Suprapubic skin (tissue), 4 donors: ENCODE data around the gene MYNN. TPM values are rescaled to one million over a fixed set of nuclear protein-coding genes. Genes with fewer than 3 reads are reported as not detected.

ENCODE experiments used
- DNase-seq, 2 donors: peaks; one replicate each; pipeline ENCODE4 v3.0.0-alpha.2; 2019; ENCODE audit warnings: low spot score in 2 of 2
- H3K27ac ChIP-seq: fragments of 200-600 bp; sonication (generic); one replicate; pipeline ENCODE4 v1.5.1; 2019
- H3K27me3 ChIP-seq: fragments of 200-600 bp; sonication (generic); one replicate; pipeline ENCODE4 v1.5.1; 2019
- H3K36me3 ChIP-seq: fragments of 200-600 bp; sonication (generic); one replicate; pipeline ENCODE4 v1.5.1; 2019
- H3K4me1 ChIP-seq: fragments of 200-600 bp; sonication (generic); one replicate; pipeline ENCODE4 v1.5.1; 2019
- H3K4me3 ChIP-seq: fragments of 200-600 bp; sonication (generic); one replicate; pipeline ENCODE4 v1.5.1; 2019; ENCODE audit warnings: mild to moderate bottlenecking
- H3K9me3 ChIP-seq: fragments of 200-600 bp; sonication (generic); one replicate; pipeline ENCODE4 v1.5.1; 2019
- EP300 ChIP-seq: sonication (generic); formaldehyde crosslinking; IDR thresholded peaks from one replicate; pipeline ENCODE4 v1.6.1; 2017; ENCODE audit warnings: antibody characterized with exemption
- POLR2A ChIP-seq, 2 donors: fragments of 450-650 bp; IDR thresholded peaks; one replicate each; pipeline ENCODE4 v1.6.1; 2017; ENCODE audit warnings: antibody characterized with exemption in 2 of 2, mild to moderate bottlenecking in 2 of 2, moderate library complexity in 2 of 2
- POLR2AphosphoS5 ChIP-seq, 3 donors: sonication (generic); formaldehyde crosslinking; IDR thresholded peaks; one replicate each; pipeline ENCODE4 v1.6.1; 2017; ENCODE audit warnings: antibody characterized with exemption in 3 of 3
- WGBS: methylation state at CpG from one replicate; pipeline ENCODE4 v1.1.5; 2018; 5-methylcytosine and 5-hydroxymethylcytosine counted together
- total RNA-seq, 4 donors: library from RNA; depleted of rRNA; stranded (reverse); fragments of >200 nt; gene quantifications; one replicate each; pipeline ENCODE4 v1.1.0, GENCODE V29; 2016
- TF ChIP-seq, protein P1 (sequence below), 2 donors: fragments of 200-600 bp in 1 of 2; fragments of 450-650 bp in 1 of 2; sonication (generic) in 1 of 2; IDR thresholded peaks; one replicate each; pipeline ENCODE4 v1.5.1; 2016 to 2019; ENCODE audit warnings: antibody characterized with exemption in 2 of 2, mild to moderate bottlenecking in 1 of 2, moderate library complexity in 1 of 2

The MYNN gene
- total RNA-seq, 4 donors from 2014 or later = 13.6 to 19.2 (median 18.0) TPM

GRCh38 chr3:169812332-169813235, 39.4 kb downstream of the MYNN start, which contains the start of the genes LRRC34 and LRRIQ4:
LRRC34 (minus strand) TSS chr3:169812904; CDS start chr3:169812548, 356 bp downstream.
LRRIQ4 (plus strand) TSS chr3:169812870; CDS start chr3:169821922, 9,052 bp downstream.
- 9% methylated on average over 31 of the region's 56 CpGs for WGBS
- DNase-seq = peak; percentile 81 to 89
- TF ChIP-seq POLR2AphosphoS5 (IDR thresholded peaks at IDR 0.05) = no peak
- TF ChIP-seq, protein P1, sequence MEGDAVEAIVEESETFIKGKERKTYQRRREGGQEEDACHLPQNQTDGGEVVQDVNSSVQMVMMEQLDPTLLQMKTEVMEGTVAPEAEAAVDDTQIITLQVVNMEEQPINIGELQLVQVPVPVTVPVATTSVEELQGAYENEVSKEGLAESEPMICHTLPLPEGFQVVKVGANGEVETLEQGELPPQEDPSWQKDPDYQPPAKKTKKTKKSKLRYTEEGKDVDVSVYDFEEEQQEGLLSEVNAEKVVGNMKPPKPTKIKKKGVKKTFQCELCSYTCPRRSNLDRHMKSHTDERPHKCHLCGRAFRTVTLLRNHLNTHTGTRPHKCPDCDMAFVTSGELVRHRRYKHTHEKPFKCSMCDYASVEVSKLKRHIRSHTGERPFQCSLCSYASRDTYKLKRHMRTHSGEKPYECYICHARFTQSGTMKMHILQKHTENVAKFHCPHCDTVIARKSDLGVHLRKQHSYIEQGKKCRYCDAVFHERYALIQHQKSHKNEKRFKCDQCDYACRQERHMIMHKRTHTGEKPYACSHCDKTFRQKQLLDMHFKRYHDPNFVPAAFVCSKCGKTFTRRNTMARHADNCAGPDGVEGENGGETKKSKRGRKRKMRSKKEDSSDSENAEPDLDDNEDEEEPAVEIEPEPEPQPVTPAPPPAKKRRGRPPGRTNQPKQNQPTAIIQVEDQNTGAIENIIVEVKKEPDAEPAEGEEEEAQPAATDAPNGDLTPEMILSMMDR (IDR thresholded peaks at IDR 0.05) = no peak
- H3K27me3 ChIP-seq = no peaks in the 10 kb centered on the region
- H3K27ac ChIP-seq = peak within 1 kb of the TSS; percentile 73
- H3K36me3 ChIP-seq = no peaks in the 10 kb centered on the region
- no peaks in the 10 kb centered on the region for H3K9me3 ChIP-seq
- peak within 1 kb of the TSS; percentile 82 for H3K4me3 ChIP-seq
- peaks cover 26% of the 10 kb centered on the region for H3K4me1 ChIP-seq

DNA sequence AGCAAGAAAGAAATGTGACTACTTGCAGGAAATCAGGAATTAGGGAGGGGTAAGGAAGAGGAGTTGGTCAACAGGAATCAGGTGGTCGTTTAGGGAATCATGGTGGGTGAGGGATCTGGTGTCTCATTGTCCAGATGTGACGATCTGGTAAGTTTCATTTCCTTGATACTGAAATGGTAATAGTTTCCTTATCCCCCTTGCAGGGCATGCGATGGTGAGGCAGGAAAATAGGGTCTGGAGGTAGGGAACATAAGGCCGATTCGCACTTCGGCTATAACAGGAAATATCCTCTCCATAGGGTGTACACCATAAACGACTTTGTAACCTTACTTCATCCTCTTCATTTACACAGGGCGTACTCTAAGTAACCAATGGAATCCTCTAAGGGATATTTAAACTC, 40.1 kb downstream of the MYNN start:
- no peak for DNase-seq
- peak overlapping the region; percentile 82 for H3K4me3 ChIP-seq
- no peak for TF ChIP-seq POLR2A (IDR thresholded peaks at IDR 0.05)
- WGBS = 60% methylated on average over 8 of the region's 8 CpGs
- no peaks in the 10 kb centered on the region for H3K27me3 ChIP-seq
- H3K4me1 ChIP-seq = peaks cover 26% of the 10 kb centered on the region
- no peak overlapping the region for H3K27ac ChIP-seq
- H3K36me3 ChIP-seq = no peaks in the 10 kb centered on the region
- H3K9me3 ChIP-seq = no peaks in the 10 kb centered on the region

DNA sequence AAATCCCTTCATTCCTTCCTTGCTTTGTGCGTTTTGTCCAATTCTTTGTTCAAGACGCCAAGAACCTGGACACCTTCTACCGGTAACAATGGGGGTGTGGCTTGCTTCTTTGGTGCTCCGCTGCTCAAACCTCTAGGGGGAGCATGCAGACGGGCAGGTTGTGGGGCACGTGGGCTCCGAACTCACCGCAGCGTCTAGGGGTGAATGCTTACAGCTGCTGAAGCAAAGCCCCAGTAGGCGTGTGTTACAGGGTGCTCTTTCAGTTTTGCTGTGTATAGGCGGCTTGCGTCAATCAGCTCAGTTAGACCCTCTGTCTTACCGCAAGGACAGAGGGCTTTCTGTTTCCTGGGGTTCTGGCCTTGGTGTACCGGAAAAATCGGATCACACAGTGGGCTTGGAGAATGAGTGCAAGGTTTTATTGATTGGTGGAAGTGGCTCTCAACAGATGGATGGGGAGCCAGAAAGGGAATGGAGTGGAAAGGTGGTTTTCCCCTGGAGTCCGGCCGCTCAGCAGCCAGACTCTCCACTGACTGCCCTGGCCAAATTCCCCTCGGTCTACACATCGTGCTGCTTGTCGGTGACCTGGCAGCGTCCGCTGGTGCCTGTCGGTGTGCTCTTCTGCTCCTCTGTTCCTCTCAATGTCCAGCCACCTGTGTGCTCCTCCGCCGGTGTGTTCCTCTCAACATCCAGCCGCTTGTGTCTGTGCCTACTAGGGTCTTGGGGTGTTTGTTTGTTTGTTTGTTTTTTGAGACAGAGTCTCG, 40.7 kb downstream of the MYNN start:
- 61% methylated on average over 27 of the region's 27 CpGs for WGBS
- H3K27me3 ChIP-seq = no peaks in the 10 kb centered on the region
- no peaks in the 10 kb centered on the region for H3K9me3 ChIP-seq

GRCh38 chr3:169815590-169816150, 42.5 kb downstream of the MYNN start:
- Histone ChIP-seq H3K4me3 (no peak overlapping the region), H3K27me3 (no peaks in the 10 kb centered on the region), H3K27ac (no peak overlapping the region), H3K4me1 (peaks cover 26% of the 10 kb centered on the region), H3K9me3 (no peaks in the 10 kb centered on the region), H3K36me3 (no peaks in the 10 kb centered on the region)
- TF ChIP-seq, protein P1 (IDR thresholded peaks at IDR 0.05) = no peak
- TF ChIP-seq EP300 (no peak), POLR2AphosphoS5 (IDR thresholded peaks at IDR 0.05) (no peak)
- WGBS = 87% methylated on average over 4 of the region's 4 CpGs
- no peak for DNase-seq

More for the DNA sequence above, 40.7 kb downstream of the MYNN start:
- DNase-seq = no peak
- peak overlapping the region; percentile 82 for H3K4me3 ChIP-seq
- H3K4me1 ChIP-seq = peaks cover 26% of the 10 kb centered on the region
- H3K27ac ChIP-seq = no peak overlapping the region
- TF ChIP-seq POLR2AphosphoS5 (IDR thresholded peaks at IDR 0.05) (no peak), POLR2A (IDR thresholded peaks at IDR 0.05) (no peak), EP300 (no peak)
- TF ChIP-seq, protein P1 (IDR thresholded peaks at IDR 0.05) = no peak
- H3K36me3 ChIP-seq = no peaks in the 10 kb centered on the region

DNA sequence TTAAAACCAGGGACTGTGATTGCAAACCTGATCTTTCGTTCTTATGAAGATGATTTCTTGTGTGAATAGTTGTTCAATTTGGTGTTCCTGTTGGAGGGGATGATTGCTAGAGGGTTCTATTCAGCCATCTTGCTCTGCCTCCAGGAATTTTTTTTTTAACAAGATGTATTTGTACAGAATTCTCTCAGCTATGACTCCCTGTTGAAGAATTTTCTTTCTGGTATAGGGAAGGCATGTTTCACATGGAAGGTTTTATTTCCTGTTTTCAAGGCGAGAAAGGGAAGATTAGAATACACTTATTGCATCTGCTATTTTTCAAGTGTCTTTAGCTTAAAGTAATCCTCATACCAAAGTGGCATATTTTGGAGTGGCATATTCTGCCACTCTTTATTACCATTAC, 45.1 kb downstream of the MYNN start:
- Histone ChIP-seq H3K27ac (no peak overlapping the region), H3K36me3 (no peaks in the 10 kb centered on the region), H3K4me1 (peaks cover 7% of the 10 kb centered on the region), H3K9me3 (no peaks in the 10 kb centered on the region), H3K4me3 (no peak overlapping the region), H3K27me3 (peaks cover 4% of the 10 kb centered on the region)
- WGBS = 77% methylated on average over 2 of the region's 2 CpGs
- DNase-seq = no peak
- TF ChIP-seq, protein P1 (IDR thresholded peaks at IDR 0.05) = no peak
- TF ChIP-seq POLR2AphosphoS5 (IDR thresholded peaks at IDR 0.05) (no peak), POLR2A (IDR thresholded peaks at IDR 0.05) (no peak), EP300 (no peak)
